Stimulated activated CD8-positive, alpha-beta memory T cell treated with anti-CD3 and anti-CD28 coated beads, Interleukin-7, amount 100 ng/mL, for 1 hour (primary cell): ENCODE data around the gene CFLAR.
A peak's percentile ranks its signal among the peaks of the same experiment; 100 is the strongest.
"Not testable (repeated sequence)": the region's sequence is repeated elsewhere in the genome, so short reads cannot be mapped to it uniquely, and the experiment has no call there.

ENCODE experiments used
- DNase-seq, 2 donors: peaks; one replicate each; pipeline ENCODE4 v3.0.0-alpha.2; 2020; ENCODE audit warnings: low read depth in 2 of 2

The CFLAR gene

DNA sequence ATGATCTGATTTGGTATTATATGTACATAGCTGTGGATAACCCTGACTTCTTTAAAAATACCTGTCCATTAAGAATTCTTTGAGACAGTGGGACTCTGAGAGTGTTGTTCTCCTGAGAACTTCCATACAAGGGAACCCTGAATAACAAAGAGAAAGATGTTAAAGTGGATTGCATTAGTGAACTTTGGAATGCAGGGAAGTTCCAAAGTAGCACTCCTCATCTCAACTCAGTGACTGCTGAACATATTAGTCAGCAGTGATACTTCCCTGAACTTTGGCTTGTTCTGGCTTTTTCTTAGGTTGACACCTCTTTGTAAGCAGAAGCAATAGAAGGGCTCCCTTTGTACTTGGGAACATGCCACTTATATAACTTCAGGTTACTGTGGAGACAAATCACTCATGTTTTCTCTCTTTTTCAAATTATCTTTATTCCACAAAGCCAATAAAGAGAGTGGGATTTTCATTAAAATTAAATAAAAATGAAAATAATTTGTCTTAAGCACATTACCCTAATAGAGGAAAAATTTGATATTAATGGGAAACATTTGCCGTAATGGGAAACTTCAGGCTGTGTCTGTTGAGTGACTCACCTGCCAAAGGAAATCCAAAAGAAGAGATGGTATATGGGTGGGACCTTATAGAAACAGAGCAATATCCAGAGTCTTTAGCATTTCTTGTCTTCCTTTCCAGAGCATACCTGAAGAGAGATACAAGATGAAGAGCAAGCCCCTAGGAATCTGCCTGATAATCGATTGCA is 33.3 kb downstream of the CFLAR start:
- DNase-seq, result no peak

DNA sequence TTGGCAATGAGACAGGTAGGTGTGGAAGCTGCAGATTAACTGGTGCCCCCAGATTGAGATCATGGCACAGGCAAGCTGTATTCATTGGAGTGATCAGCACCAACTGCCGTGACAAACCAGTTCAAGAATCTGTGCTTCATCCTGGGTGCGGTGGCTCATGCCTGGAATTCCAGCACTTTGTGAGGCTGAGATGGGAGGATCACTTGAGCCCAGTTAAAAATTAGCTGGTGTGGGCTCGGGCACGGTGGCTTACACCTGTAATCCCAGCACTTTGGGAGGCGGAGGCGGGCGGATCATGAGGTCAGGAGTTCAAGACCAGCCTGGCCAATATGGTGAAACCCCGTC is 33.8 kb downstream of the CFLAR start:
- DNase-seq, result not testable (repeated sequence)

DNA sequence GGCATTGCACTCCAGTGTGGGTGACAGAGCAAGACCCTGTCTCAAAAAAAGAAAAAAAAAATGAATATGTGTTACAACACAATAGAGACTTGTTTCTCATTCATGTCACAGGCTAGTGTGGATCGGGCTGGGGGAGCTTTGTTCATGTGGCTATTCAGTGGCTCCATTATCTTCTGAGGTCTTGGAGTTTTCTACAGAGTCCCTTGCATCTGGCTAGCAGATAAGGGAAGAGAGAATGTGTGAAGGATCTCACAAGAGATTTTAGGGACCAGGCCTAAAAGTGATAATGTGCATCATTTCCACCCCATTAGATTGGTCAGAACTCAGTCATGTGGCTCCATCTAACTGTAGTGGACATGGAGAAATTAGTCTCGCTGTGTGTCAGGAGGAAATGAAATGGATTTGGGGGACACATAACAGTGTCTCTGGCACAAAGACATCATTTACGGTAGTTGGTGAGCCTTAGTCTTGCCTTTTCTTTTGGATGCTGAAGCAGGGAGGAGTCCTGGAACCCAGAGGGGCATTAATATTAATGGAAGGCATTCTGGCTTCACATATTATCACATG is 34.6 kb downstream of the CFLAR start:
- no peak for DNase-seq

DNA sequence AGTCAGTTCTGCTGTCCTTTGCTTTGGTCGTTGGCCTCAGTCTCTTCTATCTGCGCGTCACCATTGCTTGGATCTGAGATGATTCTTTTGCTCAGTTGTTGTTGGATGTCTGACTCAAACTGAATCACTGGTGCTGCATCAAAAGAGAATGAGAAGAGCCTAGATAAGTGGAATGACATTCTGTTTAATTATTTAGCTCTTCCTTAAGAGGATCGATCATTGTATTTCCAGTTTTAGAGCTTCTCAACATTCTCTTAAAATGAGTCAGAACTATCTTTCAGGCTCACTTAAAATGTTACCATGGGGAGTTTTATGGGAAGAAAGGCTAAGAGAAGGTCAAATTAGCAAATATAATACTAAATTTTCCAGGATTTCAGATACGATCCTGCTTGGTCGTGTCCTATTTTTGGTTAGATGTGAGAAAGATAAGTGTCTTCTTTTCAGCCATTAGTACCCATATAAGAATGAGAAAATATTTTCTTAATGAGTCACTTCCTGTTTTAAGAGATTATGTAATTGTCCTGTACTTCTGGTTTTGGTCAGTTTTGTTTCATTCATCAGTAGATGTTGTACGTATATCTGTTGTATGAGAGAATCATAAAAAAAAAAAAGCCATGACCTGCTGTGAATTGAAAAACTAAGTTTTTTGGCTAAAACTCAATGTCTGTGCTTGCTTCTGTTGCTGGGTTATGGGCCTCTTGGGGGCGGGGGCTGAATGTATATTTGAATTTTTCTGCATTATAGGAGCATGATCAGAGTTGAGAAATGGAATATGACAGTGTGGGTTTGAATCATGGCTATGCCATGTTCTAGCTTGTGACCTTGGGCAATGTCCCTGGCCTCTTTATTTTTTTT is 35.4 kb downstream of the CFLAR start:
- DNase-seq, result no peak

DNA sequence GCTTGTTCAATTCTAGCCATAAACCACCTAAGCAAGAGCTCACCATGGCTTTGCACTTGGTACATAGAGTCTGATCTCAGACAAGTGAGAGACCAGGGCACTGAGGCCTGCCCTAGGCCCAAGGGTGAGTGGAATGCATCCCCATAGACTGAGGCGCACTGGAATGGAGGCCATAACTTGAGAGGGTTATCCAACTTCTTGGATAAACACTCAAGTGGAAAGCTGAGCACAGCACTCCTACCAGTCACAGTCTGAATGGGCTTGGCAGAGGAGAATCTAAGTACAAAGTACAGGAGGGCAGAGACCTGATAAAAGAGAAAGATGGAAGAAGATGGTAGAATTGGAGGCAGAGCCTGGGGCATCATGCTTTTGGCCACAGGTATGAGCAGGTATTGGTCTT is 36.6 kb downstream of the CFLAR start:
- DNase-seq, result no peak

DNA sequence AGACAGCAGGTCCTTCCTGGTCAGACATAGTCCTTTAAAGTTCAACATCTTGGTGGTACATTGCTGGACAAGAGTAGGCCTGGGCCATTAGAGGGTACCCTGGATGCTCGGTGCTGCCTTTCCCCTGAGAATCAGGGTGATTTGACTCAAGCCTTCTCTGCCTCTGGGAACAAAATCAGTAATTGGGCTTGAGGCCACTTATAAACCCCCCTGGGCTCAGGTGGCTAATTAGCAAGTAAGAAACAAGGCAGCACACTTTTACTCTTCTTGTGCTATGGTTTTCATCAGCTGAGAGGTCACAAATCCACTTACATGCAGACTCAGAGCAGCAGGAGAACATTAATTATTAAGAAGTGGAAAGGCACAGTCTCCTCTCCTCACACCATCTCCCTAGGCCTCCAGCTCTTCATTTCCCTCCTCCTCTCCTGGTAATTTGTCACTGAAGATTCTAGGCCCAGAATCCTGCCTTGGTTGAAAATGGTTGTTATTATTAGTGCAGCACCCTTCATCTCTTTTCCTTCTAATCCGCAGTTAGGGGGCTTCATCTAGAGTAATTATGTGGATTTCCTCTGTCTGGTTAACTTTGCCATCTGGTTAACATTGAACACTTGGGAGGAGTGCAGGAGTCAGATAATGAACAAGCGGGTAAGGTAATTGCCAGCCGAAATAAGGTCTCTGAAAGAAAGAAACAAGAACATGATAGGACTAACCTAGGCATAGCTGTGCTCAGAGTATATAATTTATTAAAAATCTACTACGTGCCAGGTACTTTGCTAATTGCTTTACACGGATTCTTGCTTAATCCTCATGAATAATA is 37.2 kb downstream of the CFLAR start:
- no peak for DNase-seq

DNA sequence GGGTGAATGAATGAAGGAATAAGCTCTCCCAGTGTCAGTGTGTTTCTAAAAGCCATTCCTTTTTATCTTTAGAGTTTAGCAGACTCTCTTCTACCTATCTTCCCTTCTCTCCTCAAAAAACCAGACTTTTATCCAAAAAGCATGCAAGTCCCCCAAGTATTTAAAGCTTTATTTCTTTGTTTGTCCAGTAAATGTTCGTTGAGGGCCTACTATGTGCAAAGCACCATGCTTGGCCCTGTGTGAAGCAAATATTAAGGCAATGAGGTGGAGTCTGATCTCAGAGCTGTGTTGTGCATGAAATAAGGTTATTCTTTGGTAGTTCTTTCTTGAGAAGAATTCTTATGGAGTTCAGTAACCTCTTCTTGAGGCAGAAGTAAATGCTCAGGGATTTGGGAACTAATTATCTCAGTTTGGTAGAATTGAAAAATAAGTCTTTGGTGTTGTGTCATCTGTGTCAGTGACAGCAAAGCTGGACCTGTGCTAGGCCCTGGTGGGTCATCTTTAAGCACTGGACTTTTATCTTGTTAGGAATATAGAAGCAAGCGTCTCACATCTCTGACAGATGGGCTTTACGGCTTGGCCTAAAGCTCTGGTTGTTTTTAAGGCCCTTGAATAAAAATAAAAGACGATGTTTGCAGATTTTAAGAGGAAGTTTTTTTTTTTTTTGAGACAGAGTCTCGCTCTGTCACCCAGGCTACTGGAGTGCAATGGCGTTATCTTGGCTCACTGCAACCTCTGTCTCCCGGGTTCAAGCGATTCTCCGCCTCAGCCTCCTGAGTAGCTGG is 38.8 kb downstream of the CFLAR start:
- no peak for DNase-seq

DNA sequence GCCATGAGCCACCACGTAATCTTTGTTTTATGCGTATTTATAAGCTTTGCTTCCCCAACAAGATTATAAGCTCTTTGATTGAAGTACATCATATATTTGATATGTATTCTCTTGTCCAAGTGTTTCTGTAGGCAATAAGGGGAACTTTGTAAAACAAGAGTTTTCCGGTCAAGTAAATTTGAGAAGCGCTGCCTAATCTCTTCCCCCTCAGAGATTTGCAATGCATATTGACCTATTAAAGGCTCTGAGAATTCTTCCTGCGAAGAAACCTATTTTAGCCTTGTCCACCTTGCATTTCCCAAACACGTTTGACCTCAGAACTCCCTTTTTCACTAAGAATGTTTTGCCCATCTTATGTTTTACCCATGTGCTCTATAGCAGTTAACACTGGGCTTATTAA is 40.1 kb downstream of the CFLAR start:
- DNase-seq, result no peak

DNA sequence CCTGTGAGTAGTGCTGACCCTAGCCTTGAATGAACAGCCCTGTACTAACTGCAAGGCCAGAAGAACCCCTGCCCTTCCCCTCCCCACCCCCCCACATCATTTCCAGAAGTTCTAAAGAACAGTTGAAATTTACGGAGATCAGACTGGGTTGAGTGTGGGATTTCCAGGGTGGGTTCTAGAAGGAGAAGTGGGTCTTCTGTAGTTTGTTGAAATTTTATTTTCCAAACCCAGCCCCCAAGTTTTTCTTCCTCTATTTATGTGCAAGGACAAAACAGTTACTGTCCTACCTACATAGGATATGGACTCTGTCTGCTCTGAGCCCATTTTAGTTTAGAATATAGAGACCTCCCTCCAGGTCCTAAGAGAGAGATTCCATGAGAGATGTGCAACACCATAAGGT is 40.7 kb downstream of the CFLAR start:
- no peak for DNase-seq

DNA sequence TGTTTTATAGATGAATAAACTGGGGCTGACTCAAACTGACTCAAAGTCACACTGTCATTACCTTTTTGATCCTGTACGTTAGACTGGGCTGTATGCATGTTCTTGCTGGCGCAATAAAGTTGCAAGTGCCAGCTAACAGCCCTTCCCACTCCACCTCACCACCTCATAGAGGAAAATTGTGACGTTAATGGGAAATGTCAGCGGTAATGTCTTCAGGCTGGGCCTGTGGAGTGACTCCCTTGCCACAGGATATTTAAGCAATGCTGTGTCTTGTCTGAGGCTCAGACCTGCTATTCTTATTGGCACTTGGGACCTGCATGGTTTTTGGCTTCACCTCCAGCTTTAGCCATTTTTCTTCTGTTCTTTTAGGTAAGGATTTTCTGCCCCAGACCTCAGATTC is 41.7 kb downstream of the CFLAR start:
- DNase-seq, result no peak

DNA sequence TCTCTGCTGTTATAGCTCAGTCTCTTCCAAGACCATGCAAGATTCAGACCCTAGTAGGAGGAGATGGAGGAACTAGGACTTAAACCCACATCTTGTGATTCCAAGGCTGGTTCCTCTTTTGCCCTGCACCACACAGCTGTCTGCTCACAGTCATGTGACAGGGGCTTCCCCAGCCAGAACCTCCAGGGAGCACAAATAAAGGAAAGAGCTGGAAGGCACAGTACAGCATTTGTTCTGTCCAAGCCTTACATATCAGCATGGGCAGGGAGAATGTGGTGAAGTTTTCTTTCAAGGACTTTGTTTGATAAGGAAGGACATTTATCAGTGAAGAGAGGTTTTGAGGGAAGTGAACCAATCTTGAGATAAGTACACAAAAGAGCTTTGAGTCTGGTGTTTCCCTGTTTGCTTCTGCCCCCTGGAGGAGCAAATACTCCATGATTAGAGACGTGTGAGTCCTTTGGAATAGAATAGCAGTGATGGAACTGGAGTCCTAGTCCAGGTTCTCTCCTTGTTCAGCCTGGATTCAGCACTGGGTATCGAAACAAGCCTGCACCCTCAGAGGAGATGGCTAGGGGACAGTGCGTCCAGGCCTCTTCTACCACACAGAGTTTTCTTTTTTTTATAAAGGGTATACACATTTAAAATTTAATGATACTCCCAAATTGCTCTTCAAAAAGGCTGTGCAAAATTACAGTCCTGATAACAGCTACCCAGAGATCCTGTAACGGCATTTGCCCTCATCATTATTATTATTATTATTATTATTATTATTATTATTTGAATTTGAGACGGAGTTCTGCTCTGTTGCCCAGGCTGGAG is 42.4 kb downstream of the CFLAR start:
- DNase-seq, result peak in 1 of 2 donors; percentile 12

DNA sequence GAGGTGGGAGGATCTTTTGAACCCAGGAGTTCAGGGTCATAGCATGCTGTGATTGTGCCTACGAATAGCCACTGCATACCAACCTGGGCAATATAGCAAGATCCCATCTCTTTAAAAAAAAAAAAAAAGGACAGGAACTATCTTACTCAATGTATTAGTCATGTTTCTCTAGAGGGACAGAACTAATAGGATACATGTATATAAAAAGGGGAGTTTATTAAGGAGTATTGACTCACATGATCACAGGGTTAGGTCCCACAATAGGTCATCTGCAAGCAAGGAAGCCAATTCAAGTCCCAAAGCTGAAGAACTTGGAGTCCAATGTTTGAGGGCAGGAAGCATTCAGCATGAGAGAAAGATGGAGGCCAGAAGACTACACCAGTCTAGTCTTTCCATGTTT is 48.2 kb downstream of the CFLAR start:
- DNase-seq, result no peak

DNA sequence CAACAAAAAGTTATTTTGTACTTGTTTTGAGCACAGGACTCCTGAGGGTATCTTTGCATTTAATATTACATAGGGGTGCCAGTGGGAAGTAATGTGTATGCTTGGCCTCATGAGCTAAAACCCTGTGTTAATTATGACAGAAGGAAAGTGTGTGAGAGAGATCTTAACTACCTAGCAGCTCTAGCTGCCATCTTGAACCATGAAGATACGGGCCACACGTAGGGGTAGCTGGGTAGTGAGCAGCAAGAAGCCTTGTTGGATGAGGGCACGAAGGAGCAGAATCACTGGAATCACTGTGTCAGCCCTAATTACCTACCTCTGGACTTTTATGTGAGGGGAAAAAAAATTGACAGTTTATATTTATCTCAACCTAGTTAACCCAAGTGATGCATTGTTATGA is 51.6 kb downstream of the CFLAR start:
- DNase-seq, result no peak

DNA sequence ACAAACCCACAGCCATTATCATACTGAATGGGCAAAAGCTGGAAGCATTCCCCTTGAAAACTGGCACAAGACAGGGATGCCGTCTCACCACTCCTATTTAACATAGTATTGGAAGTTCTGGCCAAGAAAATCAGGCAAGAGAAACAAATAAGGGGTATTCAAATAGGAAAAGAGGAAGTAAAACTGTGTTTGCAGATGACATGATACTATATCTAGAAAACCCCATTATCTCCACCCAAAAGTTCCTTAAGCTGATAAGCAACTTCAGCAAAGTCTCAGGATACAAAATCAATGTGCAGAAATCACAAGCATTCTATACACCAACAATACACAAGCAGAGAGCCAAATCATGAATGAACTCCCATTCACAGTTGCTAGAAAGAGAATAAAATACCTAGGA is 52.5 kb downstream of the CFLAR start:
- not testable (repeated sequence) for DNase-seq

DNA sequence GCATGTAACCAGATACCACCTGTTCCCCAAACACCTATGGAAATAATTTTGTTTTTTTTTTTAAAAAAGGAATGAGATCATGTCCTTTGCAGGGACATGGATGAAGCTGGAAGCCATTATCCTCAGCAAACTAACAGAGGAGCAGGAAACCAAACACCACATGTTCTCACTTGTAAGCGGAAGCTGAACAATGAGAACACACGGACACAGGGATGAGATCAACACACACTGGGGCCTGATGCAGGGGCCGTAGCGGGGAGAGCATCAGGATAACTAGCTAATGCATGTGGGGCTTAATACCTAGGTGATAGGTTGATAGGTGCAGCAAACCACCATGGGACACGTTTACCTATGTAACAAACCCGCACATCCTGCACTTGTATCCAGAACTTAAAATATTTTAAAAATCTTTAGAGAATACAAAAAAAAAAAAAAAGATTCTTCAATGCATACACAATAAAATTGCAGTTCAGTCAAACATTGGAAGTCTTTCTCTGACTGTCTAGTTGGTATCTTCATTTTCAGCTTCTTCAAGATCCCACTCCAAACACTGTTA is 55.4 kb downstream of the CFLAR start:
- DNase-seq, result no peak

DNA sequence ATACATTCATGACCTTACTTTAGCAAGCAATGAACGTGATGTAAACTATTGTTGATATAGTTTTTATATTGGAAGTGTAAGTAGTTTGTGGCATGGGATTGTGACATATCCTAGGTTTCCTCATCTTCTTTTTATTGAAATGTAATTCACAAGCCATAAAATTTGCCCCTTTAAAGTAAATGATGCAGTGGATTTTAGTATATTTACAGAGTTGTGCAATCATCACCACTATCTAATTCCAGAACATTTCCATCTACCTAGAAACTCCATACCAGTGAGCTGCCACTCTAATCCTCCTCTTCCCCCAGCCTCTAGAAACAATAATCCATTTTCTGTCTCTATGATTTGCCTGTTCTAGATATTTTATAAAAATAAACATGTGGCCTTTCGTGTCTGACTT is 56.3 kb downstream of the CFLAR start:
- DNase-seq, result no peak

DNA sequence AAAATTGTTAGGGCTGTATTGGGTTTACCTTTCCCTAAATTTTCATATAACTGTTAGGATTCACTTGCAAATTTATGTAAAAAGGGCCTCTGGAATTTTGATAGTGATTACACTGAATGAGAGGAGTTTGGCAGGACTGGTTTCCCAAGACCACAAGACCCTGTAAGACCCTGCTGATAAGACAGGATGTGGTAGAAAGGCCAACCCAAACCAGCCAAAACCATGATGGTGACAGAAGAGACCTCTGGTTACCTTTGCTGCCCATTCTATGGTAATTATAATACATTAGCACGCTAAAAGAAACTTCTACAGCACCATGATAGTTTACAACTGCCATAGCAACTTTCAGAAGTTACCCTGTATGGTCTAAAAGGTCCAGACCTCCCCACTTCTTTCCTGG is 58.7 kb downstream of the CFLAR start:
- DNase-seq, result no peak

DNA sequence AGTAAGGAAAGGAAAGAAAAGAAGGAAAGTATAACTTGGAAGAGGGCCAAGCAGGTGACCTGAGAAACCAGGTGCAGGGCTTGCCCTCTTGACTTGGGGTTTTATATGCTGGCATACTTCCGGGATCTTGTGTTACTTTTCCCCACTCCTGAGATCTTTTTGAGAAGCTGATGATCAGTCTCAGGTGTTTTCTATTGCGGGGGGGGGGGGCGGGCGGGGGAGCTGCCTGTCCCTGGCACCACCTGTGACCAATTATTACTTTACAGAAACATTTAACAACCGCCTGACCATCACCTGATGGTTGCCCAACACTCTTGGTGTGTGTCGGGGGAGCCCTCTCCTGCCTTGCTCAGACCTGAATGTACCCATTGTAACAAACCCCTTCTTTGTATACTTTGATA is 60.1 kb downstream of the CFLAR start:
- no peak for DNase-seq

DNA sequence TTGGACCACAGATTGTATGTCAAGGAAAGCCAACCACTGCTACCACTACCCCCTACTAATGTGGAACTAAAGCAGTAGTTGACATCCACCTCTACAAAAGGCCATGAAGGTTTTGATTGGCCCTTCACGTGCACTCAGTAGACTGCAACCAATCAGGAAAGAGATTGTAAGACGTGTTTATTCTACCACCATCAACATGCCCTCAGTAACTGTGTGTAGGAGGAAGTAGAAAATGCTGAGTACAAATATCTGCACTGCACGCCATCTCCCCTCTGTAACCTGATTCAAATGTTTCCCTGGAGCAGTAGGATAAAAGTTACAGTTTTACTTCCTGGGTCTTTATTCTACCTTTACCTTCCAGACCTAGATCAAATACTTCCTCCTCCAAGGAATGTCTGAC is 64.0 kb downstream of the CFLAR start:
- no peak for DNase-seq
